Measurements from ENCODE around the gene MBD6.

GRCh38 chr12:57569858-57570257, 47.2 kb downstream of the MBD6 start:
- no peak for TF ChIP-seq CEBPB (IDR thresholded peaks at IDR 0.05)
- no peak for TF ChIP-seq NFIC (IDR thresholded peaks at IDR 0.05)
- TF ChIP-seq ZBTB7A (IDR thresholded peaks at IDR 0.05; ENCODE audit: low read depth), result no peak
